K562 (cell line): ENCODE measurements around the gene IRAK3. TPM values are rescaled to one million over a fixed set of nuclear protein-coding genes. Genes with fewer than 3 reads are reported as not detected.

ENCODE experiments used
- ATAC-seq: fragments of 200-7000 bp; cut with Tn5 transposase; 3 replicates; pipeline ENCODE4 v1.9.1; 2020; ENCODE audit warnings: moderate library complexity
- BruUV-seq: library from RNA; stranded (reverse); fragments of 400-500 nt; replicated peaks from 2 replicates; lab custom pipeline; 2021; lab: Mats Ljungman, UMichigan
- CTCF ChIA-PET: fragments of 300-600 bp; formaldehyde crosslinking; extraction: SDS; loops from one replicate; lab custom pipeline; 2021; ENCODE audit warnings: low intra/inter-chr PET ratio; lab: Yijun Ruan, JAX
- POLR2A ChIA-PET: fragments of 300-600, 350-650 bp; sonication (Branson Sonifier 250); formaldehyde crosslinking; extraction: SDS; loops from one replicate; lab custom pipeline; 2021; ENCODE audit warnings: antibody characterized with exemption, inconsistent platforms; lab: Yijun Ruan, JAX
- DNase-seq, 4 experiments: peaks; one replicate each; pipeline versions ENCODE4 v3.0.0 to v3.0.0-alpha.2; 2011 to 2018; ENCODE audit warnings: low spot score in 3 of 4, mixed read lengths in 3 of 4; ENCODE audit errors: extremely low read depth in 1 of 4
- FAIRE-seq: peaks from 2 replicates; lab custom pipeline; 2011; peaks lifted over from hg19 to GRCh38; lab: Jason Lieb, UNC
- H2AFZ ChIP-seq: 2 replicates; pipeline ENCODE4 v1.6.0; 2011; ENCODE audit warnings: low read depth, low read length, control low read depth, inconsistent platforms
- H3K27ac ChIP-seq: fragments of 200-600 bp; 3 replicates; pipeline ENCODE4 v1.8.0; 2011; ENCODE audit warnings: low read depth, mild to moderate bottlenecking, control low read depth, inconsistent platforms, low read length, moderate library complexity, mixed read lengths; ENCODE audit errors: extremely low read depth
- H3K27me3 ChIP-seq, 2 experiments: fragments of 300-600 bp in 1 of 2; 2 replicates in 1 of 2; 3 replicates in 1 of 2; pipeline versions ENCODE4 v1.6.0 to v1.8.0; 2011; ENCODE audit warnings: inconsistent platforms in 2 of 2, low read length in 2 of 2, mild to moderate bottlenecking in 1 of 2, mixed read lengths in 1 of 2, moderate library complexity in 1 of 2; ENCODE audit not compliant: control insufficient read depth in 2 of 2, insufficient read depth in 2 of 2
- H3K36me3 ChIP-seq: fragments of 300-600 bp; 3 replicates; pipeline ENCODE4 v1.8.0; 2011; ENCODE audit warnings: mild to moderate bottlenecking, low read length, inconsistent platforms; ENCODE audit not compliant: control insufficient read depth, insufficient read depth
- H3K4me1 ChIP-seq, 2 experiments: fragments of 200-600 bp in 1 of 2; replicated peaks in 1 of 2; 2 replicates in 1 of 2; 3 replicates in 1 of 2; pipeline versions ENCODE4 v1.5.1 to v1.8.0; 2011; ENCODE audit warnings: inconsistent platforms in 2 of 2, low read length in 2 of 2, mild to moderate bottlenecking in 1 of 2, mixed read lengths in 1 of 2, moderate library complexity in 1 of 2; ENCODE audit not compliant: control insufficient read depth in 2 of 2, insufficient read depth in 2 of 2
- H3K4me2 ChIP-seq: 2 replicates; pipeline ENCODE4 v1.6.1; 2011; ENCODE audit warnings: low read length, control low read depth, inconsistent platforms, mixed read lengths; ENCODE audit not compliant: insufficient read depth
- H3K4me3 ChIP-seq: fragments of 200-600 bp; sonication (generic), shearing (Covaris generic); 2 replicates; pipeline ENCODE4 v1.5.1; 2016; ENCODE audit warnings: control low read depth, inconsistent platforms
- H3K79me2 ChIP-seq: fragments of 200-600 bp; 3 replicates; pipeline ENCODE4 v1.8.0; 2011; ENCODE audit warnings: low read length, inconsistent platforms; ENCODE audit not compliant: control insufficient read depth, insufficient read depth
- H3K9ac ChIP-seq, 2 experiments: 2 replicates each; pipeline versions ENCODE4 v1.6.0 to v1.6.1; 2011; ENCODE audit warnings: low read depth in 2 of 2, low read length in 2 of 2, control low read depth in 1 of 2, inconsistent platforms in 1 of 2, mild to moderate bottlenecking in 1 of 2, mixed read lengths in 1 of 2; ENCODE audit not compliant: insufficient read depth in 1 of 2
- H3K9me1 ChIP-seq: one replicate; pipeline ENCODE4 v1.6.0; 2011; ENCODE audit warnings: inconsistent platforms, mild to moderate bottlenecking, low read length, moderate library complexity; ENCODE audit not compliant: control insufficient read depth, insufficient read depth
- H3K9me3 ChIP-seq: replicated peaks from 2 replicates; pipeline ENCODE4 v1.5.1; 2011; ENCODE audit warnings: low read depth, low read length, inconsistent platforms; ENCODE audit not compliant: control insufficient read depth, insufficient read depth
- H4K20me1 ChIP-seq: replicated peaks from 2 replicates; pipeline ENCODE4 v1.6.1; 2011; ENCODE audit warnings: low read length, inconsistent platforms, mixed read lengths; ENCODE audit not compliant: control insufficient read depth, insufficient read depth
- CHD1 ChIP-seq: fragments of 200-600 bp; sonication (generic); IDR thresholded peaks from one replicate; pipeline ENCODE4 v1.6.1; 2012; ENCODE audit warnings: mild to moderate bottlenecking, moderate library complexity, low read length, inconsistent platforms
- ID3 ChIP-seq, 2 experiments: fragments of 250-450 bp in 1 of 2; fragments of 450-650 bp in 1 of 2; sonication (Bioruptor Pico) in 1 of 2; IDR thresholded peaks; 2 replicates each; pipeline versions ENCODE4 v1.6.1 to v1.8.0; 2016 to 2021; ENCODE audit warnings: mild to moderate bottlenecking in 2 of 2, moderate library complexity in 2 of 2, missing compliant biosample characterization in 1 of 2, missing genetic modification characterization in 1 of 2
- IRF2 ChIP-seq: sonication (generic); formaldehyde crosslinking; IDR thresholded peaks from 2 replicates; pipeline ENCODE4 v1.8.1; 2022; ENCODE audit warnings: mild to moderate bottlenecking, missing genetic modification reagents
- PPARD ChIP-seq: fragments of 250-450 bp; sonication (Bioruptor Pico); IDR thresholded peaks from 2 replicates; pipeline ENCODE4 v1.8.0; 2022; ENCODE audit warnings: inconsistent platforms, mild to moderate bottlenecking, moderate library complexity
- PTTG1 ChIP-seq: fragments of 450-650 bp; IDR thresholded peaks from 2 replicates; pipeline ENCODE4 v1.6.1; 2016; ENCODE audit warnings: low read depth, mild to moderate bottlenecking, missing genetic modification characterization, missing compliant biosample characterization
- RBM25 ChIP-seq: fragments of 200-400 bp; formaldehyde crosslinking; IDR thresholded peaks from 2 replicates; pipeline ENCODE4 v1.6.1; 2018; ENCODE audit warnings: low read length, low read depth, moderate library complexity; ENCODE audit not compliant: severe bottlenecking
- TRIM28 ChIP-seq: fragments of 450-650 bp; IDR thresholded peaks from 2 replicates; pipeline ENCODE4 v1.6.1; 2017
- YY1 ChIP-seq, 3 experiments: IDR thresholded peaks; 2 replicates each; pipeline ENCODE4 v1.6.1; 2011; ENCODE audit warnings: low read length in 2 of 3, mild to moderate bottlenecking in 2 of 3, moderate library complexity in 2 of 3, borderline replicate concordance in 1 of 3, control low read depth in 1 of 3, low read depth in 1 of 3; ENCODE audit not compliant: insufficient read depth in 3 of 3, insufficient replicate concordance in 2 of 3, control insufficient read depth in 1 of 3, insufficient read length in 1 of 3; ENCODE audit errors: extremely low read depth in 1 of 3
- ZNF184 ChIP-seq: sonication (generic); formaldehyde crosslinking; IDR thresholded peaks from 2 replicates; pipeline ENCODE4 v1.5.0; 2020; ENCODE audit warnings: missing genetic modification reagents
- ZNF3 ChIP-seq: fragments of 250-450 bp; sonication (Bioruptor Pico); IDR thresholded peaks from 2 replicates; pipeline ENCODE4 v1.5.0; 2021; ENCODE audit warnings: mild to moderate bottlenecking, moderate library complexity
- WGBS: fragments of 100-300 bp; shearing (Covaris generic); methylation state at CpG from one replicate; pipeline ENCODE4 v1.1.6; 2016; ENCODE audit warnings: low coverage, mixed read lengths; ENCODE audit not compliant: insufficient coverage; ENCODE audit errors: missing lambda C conversion rate; 5-methylcytosine and 5-hydroxymethylcytosine counted together
- in situ Hi-C: fragments of 300-500 bp; cut with MboI; formaldehyde crosslinking; loops from 4 replicates; pipeline ENCODE4 v1.15.0; 2018; ENCODE audit warnings: inconsistent platforms, mixed read lengths
- intact Hi-C: fragments of 100-400 bp; cut with micrococcal nuclease; formaldehyde crosslinking; loops from 2 replicates; pipeline ENCODE4 v1.14.2; 2022
- polyA plus RNA-seq, 8 experiments: library from polyadenylated mRNA; depleted of rRNA in 4 of 8; stranded (reverse) in 5 of 8; unstranded in 3 of 8; fragments of >200 nt; fragmentation: Nextera tagmentation in 2 of 8; fragmentation: Illumina TruSeq in 1 of 8; extraction: Ambion mirVana in 2 of 8; extraction: Trizol in 1 of 8; gene quantifications; 2 replicates each; pipeline versions ENCODE4 v1.2.1 to v1.2.3, GENCODE V29; 2011 to 2014; ENCODE audit warnings: inconsistent platforms in 1 of 8, missing spikeins in 1 of 8
- total RNA-seq, 7 experiments: library from RNA; depleted of rRNA in 6 of 7; stranded (reverse); fragments of >200 nt in 6 of 7; fragmentation: Illumina TruSeq in 2 of 7; extraction: Trizol in 2 of 7; gene quantifications; 2 replicates each; pipeline versions ENCODE4 v1.2.1 to v1.2.3, GENCODE V29; 2011 to 2021; ENCODE audit warnings: low replicate concordance in 1 of 7

Gene IRAK3
- total and polyA plus RNA-seq, 9 of the 15 experiments (the other 6 are each of a cell fraction or from before 2014, with no cell fraction given): 0.06 to 0.09 (median 0.07) TPM; not detected in 6

GRCh38 chr12:66164349-66164821, 24.6 kb upstream of the IRAK3 start (continued):
- TF ChIP-seq ID3 (CRISPR knock-in tag; IDR thresholded peaks at IDR 0.05): no peak
- peak; percentile 85; the same call in 1 of the 2 replicates for TF ChIP-seq ID3 (tag; IDR thresholded peaks at IDR 0.05)
- TF ChIP-seq YY1 (IDR thresholded peaks at IDR 0.05; ENCODE audit: borderline replicate concordance in 1 of 3, control insufficient read depth in 1 of 3, extremely low read depth in 1 of 3, insufficient read depth in 3 of 3, insufficient read length in 1 of 3, insufficient replicate concordance in 2 of 3, low read depth in 1 of 3, low read length in 2 of 3): no peak
- TF ChIP-seq PTTG1: peak; percentile 74; the same call in 1 of the 2 replicates

- BruUV-seq: no TSS peak
- WGBS: 79% methylated on average over 2 of the region's 2 CpGs
- no peak for ATAC-seq
- H3K27me3 ChIP-seq: no peaks in the 10 kb centered on the region
- intact Hi-C loops: no loop called here
- ChIA-PET CTCF (no interaction called here), POLR2A (no interaction called here)
- H3K4me2 ChIP-seq: no peak overlapping the region
- H3K9ac ChIP-seq: no peak overlapping the region
- H4K20me1 ChIP-seq: no peaks in the 10 kb centered on the region; the same call in 1 of the 2 replicates
- peaks cover 12% of the 10 kb centered on the region for H3K36me3 ChIP-seq
- H3K4me3 ChIP-seq: no peak overlapping the region
- H3K9me1 ChIP-seq: no peaks in the 10 kb centered on the region
- in situ Hi-C loops: no loop called here
- no peak overlapping the region for H3K27ac ChIP-seq
- no peak overlapping the region for H2AFZ ChIP-seq
- peaks cover 5 to 8% of the 10 kb centered on the region in 2 experiments; a peak in 4 of 5 replicates for H3K4me1 ChIP-seq
- H3K9me3 ChIP-seq: no peaks in the 10 kb centered on the region
- no peak for DNase-seq
- no peak for TF ChIP-seq CHD1
- no peak for TF ChIP-seq IRF2
- TF ChIP-seq ZNF3 (CRISPR knock-in tag): no peak
- TF ChIP-seq ZNF184: no peak
- no peak for TF ChIP-seq PPARD (CRISPR knock-in tag)
- no peak for TF ChIP-seq PTTG1
- TF ChIP-seq TRIM28: 0 out of 2 replicates have a peak, but pooled peaks have one; percentile 26
- peak; percentile 85 for TF ChIP-seq RBM25
- no peak for FAIRE-seq
- peaks cover 78% of the 10 kb centered on the region for H3K79me2 ChIP-seq
These were observed 23.9 kb upstream of the IRAK3 start for GRCh38 chr12:66165141-66165540.
